Osteocyte (in vitro differentiated cells): ENCODE measurements around the gene SLC38A8. TPM values are rescaled to one million over a fixed set of nuclear protein-coding genes. Genes with fewer than 3 reads are reported as not detected.

ENCODE experiments used
- DNase-seq: peaks from one replicate; pipeline ENCODE4 v3.0.0; 2021; ENCODE audit warnings: mixed read lengths; ENCODE audit not compliant: unreplicated experiment; ENCODE audit errors: extremely low spot score
- H3K27ac Mint-ChIP-seq: one replicate; pipeline ENCODE4 v1.8.0; 2021; ENCODE audit warnings: mild to moderate bottlenecking, mixed read lengths; ENCODE audit not compliant: unreplicated experiment
- H3K27me3 Mint-ChIP-seq: one replicate; pipeline ENCODE4 v1.8.0; 2021; ENCODE audit warnings: mixed read lengths; ENCODE audit not compliant: unreplicated experiment
- H3K36me3 Mint-ChIP-seq: one replicate; pipeline ENCODE4 v1.8.0; 2021; ENCODE audit warnings: mixed read lengths; ENCODE audit not compliant: unreplicated experiment
- H3K4me1 Mint-ChIP-seq: one replicate; pipeline ENCODE4 v1.8.0; 2021; ENCODE audit warnings: mixed read lengths; ENCODE audit not compliant: unreplicated experiment
- H3K4me3 Mint-ChIP-seq: one replicate; pipeline ENCODE4 v1.8.0; 2021; ENCODE audit warnings: mild to moderate bottlenecking, moderate library complexity, mixed read lengths; ENCODE audit not compliant: unreplicated experiment
- H3K9me3 Mint-ChIP-seq: one replicate; pipeline ENCODE4 v1.8.0; 2021; ENCODE audit warnings: mixed read lengths; ENCODE audit not compliant: unreplicated experiment
- total RNA-seq: library from RNA; stranded (reverse); gene quantifications from 2 replicates; pipeline ENCODE4 v1.2.1, GENCODE V29; 2021
- TF ChIP-seq, protein P1 (sequence below): fragments of 200-600 bp; sonication (generic); IDR thresholded peaks from 2 replicates; pipeline ENCODE4 v1.5.0; 2021; ENCODE audit warnings: antibody characterized with exemption, mild to moderate bottlenecking, moderate library complexity

Gene SLC38A8
- total RNA-seq, 1 donor from 2014 or later, result not detected

DNA sequence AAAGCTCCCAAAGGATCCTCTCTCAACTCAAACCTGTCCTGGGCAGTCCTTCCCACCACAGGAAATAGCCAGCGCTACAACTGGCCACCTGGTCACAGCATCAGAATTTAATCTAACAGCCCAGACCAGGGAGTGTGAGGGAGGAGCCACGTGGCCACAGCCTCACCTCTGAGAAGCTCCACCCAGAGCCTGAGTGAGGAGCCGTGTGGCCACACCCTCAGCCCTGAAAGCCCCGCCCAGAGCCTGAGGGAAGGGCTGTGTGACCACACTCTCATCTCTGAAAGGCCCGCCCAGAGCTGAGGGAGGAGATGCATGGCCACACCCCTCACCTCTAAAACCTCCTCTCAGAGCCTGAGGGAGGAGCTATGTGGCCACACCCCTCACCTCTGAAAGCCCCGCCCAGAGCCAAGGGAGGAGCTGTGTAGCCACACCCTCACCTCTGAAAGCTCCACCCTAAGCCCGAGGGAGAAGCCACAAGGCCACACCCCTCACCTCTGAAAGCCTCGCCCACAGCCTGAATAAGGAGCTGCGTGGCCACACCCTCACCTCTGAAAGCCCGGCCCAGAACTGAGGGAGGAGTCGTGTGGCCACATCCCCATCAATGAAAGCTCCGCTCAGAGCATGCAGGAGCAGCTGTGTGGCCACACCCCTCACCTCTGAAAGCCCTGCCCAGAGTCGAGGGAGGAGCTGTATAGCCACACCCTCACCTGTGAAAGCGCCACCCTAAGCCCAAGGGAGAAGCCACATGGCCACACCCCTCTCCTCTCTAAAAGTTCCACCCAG, 28.6 kb downstream of the SLC38A8 start:
- no peaks in the 10 kb centered on the region for H3K36me3 Mint-ChIP-seq
- H3K27ac Mint-ChIP-seq, result no peak overlapping the region
- H3K4me1 Mint-ChIP-seq, result no peaks in the 10 kb centered on the region
- no peaks in the 10 kb centered on the region for H3K9me3 Mint-ChIP-seq
- no peak overlapping the region for H3K4me3 Mint-ChIP-seq
- TF ChIP-seq, protein P1, sequence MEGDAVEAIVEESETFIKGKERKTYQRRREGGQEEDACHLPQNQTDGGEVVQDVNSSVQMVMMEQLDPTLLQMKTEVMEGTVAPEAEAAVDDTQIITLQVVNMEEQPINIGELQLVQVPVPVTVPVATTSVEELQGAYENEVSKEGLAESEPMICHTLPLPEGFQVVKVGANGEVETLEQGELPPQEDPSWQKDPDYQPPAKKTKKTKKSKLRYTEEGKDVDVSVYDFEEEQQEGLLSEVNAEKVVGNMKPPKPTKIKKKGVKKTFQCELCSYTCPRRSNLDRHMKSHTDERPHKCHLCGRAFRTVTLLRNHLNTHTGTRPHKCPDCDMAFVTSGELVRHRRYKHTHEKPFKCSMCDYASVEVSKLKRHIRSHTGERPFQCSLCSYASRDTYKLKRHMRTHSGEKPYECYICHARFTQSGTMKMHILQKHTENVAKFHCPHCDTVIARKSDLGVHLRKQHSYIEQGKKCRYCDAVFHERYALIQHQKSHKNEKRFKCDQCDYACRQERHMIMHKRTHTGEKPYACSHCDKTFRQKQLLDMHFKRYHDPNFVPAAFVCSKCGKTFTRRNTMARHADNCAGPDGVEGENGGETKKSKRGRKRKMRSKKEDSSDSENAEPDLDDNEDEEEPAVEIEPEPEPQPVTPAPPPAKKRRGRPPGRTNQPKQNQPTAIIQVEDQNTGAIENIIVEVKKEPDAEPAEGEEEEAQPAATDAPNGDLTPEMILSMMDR, result no peak
- H3K27me3 Mint-ChIP-seq, result peaks cover 2% of the 10 kb centered on the region
- no peak for DNase-seq

DNA sequence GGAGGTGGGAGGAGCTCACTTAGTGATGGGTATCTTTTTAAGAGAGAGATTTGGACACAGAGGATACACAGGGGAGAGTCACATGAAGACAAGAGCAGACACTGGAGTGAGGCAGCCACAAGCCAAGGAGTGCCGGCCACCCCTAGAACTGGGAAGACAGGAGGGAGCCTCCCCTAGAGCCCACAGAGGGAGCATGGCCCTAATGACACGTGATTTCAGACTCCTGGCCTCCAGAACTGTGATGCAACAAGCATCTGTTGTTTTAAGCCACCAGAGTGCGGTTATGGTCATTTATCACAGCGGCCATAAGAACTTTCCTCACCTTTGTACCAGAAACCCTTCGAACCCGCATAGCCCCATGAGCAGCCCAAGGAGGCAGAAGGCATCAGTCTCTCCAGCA, 33.3 kb downstream of the SLC38A8 start:
- TF ChIP-seq, protein P1, result no peak
- Mint-ChIP-seq H3K4me3 (no peak overlapping the region), H3K27me3 (peaks cover 8% of the 10 kb centered on the region), H3K36me3 (no peaks in the 10 kb centered on the region), H3K9me3 (no peaks in the 10 kb centered on the region), H3K27ac (no peak overlapping the region), H3K4me1 (no peaks in the 10 kb centered on the region)
- no peak for DNase-seq

DNA sequence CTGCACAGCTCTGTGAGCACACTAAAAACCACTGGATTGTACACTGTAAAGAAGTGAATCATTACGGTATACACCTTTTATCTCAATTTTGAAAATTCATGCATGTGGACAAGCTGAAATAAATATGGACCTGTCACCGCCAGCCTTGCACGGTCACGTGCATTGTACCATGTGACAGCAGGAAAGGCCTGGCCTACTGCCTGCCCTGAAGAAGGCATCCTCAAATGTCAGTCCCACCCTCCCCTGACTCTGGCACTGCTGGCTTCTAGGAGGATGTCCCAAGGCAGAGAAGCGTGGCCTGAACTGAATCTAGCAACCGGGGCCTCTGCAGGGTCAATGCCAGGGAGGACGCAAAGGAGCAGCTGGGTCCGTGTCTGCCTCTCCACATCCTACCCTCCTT, 34.6 kb downstream of the SLC38A8 start:
- no peak overlapping the region for H3K27ac Mint-ChIP-seq
- no peaks in the 10 kb centered on the region for H3K4me1 Mint-ChIP-seq
- H3K4me3 Mint-ChIP-seq, result no peak overlapping the region
- no peaks in the 10 kb centered on the region for H3K36me3 Mint-ChIP-seq
- no peak for DNase-seq
- TF ChIP-seq, protein P1, result no peak
- H3K27me3 Mint-ChIP-seq, result peaks cover 15% of the 10 kb centered on the region
- no peaks in the 10 kb centered on the region for H3K9me3 Mint-ChIP-seq

DNA sequence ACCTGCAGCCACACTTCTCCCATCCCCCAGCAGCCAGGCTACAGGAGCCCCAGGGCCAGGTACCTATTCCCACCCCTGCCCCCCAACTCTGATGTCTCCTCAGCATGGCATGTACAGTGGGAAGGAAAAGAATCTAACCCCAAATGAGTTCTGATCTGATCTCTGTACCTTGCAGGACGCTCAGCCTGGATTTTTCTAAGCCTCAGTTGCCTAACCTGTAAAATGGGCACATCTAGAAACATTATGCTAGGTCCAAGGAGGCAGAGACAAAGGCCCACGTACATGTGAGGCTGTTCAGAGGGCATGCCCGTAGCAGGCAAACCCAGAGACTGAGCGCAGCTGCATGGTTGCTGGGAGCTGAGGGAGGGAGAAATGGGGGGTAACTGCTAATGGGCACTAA, 35.1 kb downstream of the SLC38A8 start:
- no peak overlapping the region for H3K27ac Mint-ChIP-seq
- TF ChIP-seq, protein P1, result no peak
- H3K27me3 Mint-ChIP-seq, result peaks cover 15% of the 10 kb centered on the region
- H3K9me3 Mint-ChIP-seq, result no peaks in the 10 kb centered on the region
- no peaks in the 10 kb centered on the region for H3K36me3 Mint-ChIP-seq
- H3K4me3 Mint-ChIP-seq, result no peak overlapping the region
- H3K4me1 Mint-ChIP-seq, result no peaks in the 10 kb centered on the region
- DNase-seq, result no peak

DNA sequence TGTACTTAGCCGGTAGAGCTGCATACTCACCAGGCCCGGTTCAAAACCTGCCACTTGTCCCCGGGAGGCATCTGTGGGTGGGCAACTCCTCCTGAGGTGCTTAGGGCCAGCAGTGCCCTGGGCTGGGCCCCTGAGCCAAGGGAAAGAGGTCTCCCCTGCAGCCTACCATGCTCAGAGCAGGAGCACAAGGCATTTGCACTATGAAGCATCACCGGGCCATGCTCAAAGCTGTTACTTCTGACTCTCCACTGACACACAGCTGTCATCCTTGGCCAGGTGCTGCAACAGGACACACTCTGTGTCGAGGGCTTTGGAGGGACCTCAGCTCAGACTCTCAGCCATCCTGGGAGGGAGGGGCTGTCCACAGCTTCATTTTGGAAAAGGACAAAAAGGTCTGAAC, 37.2 kb downstream of the SLC38A8 start:
- no peaks in the 10 kb centered on the region for H3K36me3 Mint-ChIP-seq
- no peak overlapping the region for H3K4me3 Mint-ChIP-seq
- TF ChIP-seq, protein P1, result no peak
- H3K27ac Mint-ChIP-seq, result no peak overlapping the region
- H3K27me3 Mint-ChIP-seq, result peaks cover 16% of the 10 kb centered on the region
- H3K9me3 Mint-ChIP-seq, result no peaks in the 10 kb centered on the region
- H3K4me1 Mint-ChIP-seq, result no peaks in the 10 kb centered on the region
- DNase-seq, result no peak
